GM18868 (cell line): ENCODE data around the gene C17orf107.

ENCODE experiments used
- ATAC-seq: cut with Tn5 transposase; IDR thresholded peaks from one replicate; pipeline ENCODE4 v1.9.1; 2021; ENCODE audit warnings: mild to moderate bottlenecking, moderate library complexity; ENCODE audit not compliant: unreplicated experiment

Gene C17orf107

GRCh38 chr17:4870855-4871254, 28.5 kb upstream of the C17orf107 start:
- ATAC-seq = no peak

- no peak for ATAC-seq
Observed at GRCh38 chr17:4872786-4873185, 26.6 kb upstream of the C17orf107 start.

GRCh38 chr17:4877089-4877488, 22.2 kb upstream of the C17orf107 start:
- ATAC-seq = no peak

GRCh38 chr17:4879601-4880000, 19.7 kb upstream of the C17orf107 start:
- ATAC-seq = no peak

GRCh38 chr17:4880857-4881256, 18.5 kb upstream of the C17orf107 start:
- ATAC-seq = no peak

GRCh38 chr17:4881761-4882555, 17.4 kb upstream of the C17orf107 start:
- no peak for ATAC-seq

- no peak for ATAC-seq
Observed at GRCh38 chr17:4884489-4884888, 14.8 kb upstream of the C17orf107 start.

- no peak for ATAC-seq
Observed at GRCh38 chr17:4886830-4887229, 12.5 kb upstream of the C17orf107 start.

- no peak for ATAC-seq
Observed at GRCh38 chr17:4887581-4887980, 11.8 kb upstream of the C17orf107 start.

GRCh38 chr17:4891411-4892410, 7.6 kb upstream of the C17orf107 start:
- ATAC-seq = no peak

- no peak for ATAC-seq
Observed at GRCh38 chr17:4892499-4893221, 6.7 kb upstream of the C17orf107 start.

- ATAC-seq = no peak
Observed at GRCh38 chr17:4893272-4893671, 6.1 kb upstream of the C17orf107 start.

- no peak for ATAC-seq
Observed at GRCh38 chr17:4893721-4894560, 5.4 kb upstream of the C17orf107 start.

- ATAC-seq = no peak
Observed at GRCh38 chr17:4895121-4895520, 4.2 kb upstream of the C17orf107 start.

- ATAC-seq = no peak
Observed at GRCh38 chr17:4895657-4896331, 3.5 kb upstream of the C17orf107 start.

- ATAC-seq = no peak
Observed at GRCh38 chr17:4896332-4897197, 2.8 kb upstream of the C17orf107 start.

GRCh38 chr17:4897198-4897687, 2.1 kb upstream of the C17orf107 start:
- no peak for ATAC-seq

- no peak for ATAC-seq
Observed at GRCh38 chr17:4897785-4898184, 1.6 kb upstream of the C17orf107 start.

- no peak for ATAC-seq
Observed at GRCh38 chr17:4898351-4898750, 985 bp upstream of the C17orf107 start.
